GM19397 (cell line): ENCODE measurements around the gene LEPROT.

Experiments used
- ATAC-seq: cut with Tn5 transposase; IDR thresholded peaks from one replicate; pipeline ENCODE4 v1.9.1; 2021; ENCODE audit warnings: mild to moderate bottlenecking, moderate library complexity; ENCODE audit not compliant: unreplicated experiment

LEPROT gene

DNA sequence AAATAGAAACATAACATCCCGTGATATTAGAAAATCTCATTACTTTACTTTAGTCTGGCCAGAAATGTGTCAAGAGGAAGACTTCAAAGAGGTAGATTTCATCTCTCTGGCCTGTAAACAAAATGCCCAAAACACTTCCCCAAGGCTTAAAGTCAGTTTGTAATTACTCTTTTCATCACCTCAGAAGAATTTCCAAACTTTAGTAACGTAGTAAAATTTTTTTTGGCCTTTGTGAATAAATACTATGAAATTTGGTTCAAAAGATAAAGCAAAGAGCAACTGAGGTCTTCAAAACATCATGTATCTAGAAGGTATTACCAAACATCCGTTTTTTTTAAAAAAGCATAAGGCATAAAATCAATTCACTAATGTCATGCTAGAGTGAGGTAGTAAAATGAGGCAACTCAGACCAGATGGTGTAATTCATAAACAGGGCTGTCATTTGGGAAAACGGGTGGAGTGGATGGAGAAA is 51.4 kb downstream of the LEPROT start:
- no peak for ATAC-seq

DNA sequence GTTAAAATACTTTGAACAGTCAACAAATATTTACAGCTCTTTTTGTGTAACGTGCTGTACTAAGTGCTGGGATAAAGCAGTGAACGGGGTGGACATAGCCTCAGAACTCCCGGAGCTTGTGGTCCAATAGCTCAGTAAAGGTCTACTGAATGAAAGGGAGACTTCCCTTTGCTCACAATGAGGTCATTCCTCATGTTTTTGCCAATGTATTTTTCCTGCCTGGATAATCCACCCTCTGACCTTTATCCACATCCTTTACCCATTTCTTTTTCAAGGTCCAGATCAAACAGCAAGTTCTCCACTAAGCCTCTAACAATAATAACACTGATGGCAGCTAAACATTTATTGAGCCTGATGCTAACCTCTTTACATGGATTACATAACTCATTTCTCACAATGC is 55.9 kb downstream of the LEPROT start:
- no peak for ATAC-seq

DNA sequence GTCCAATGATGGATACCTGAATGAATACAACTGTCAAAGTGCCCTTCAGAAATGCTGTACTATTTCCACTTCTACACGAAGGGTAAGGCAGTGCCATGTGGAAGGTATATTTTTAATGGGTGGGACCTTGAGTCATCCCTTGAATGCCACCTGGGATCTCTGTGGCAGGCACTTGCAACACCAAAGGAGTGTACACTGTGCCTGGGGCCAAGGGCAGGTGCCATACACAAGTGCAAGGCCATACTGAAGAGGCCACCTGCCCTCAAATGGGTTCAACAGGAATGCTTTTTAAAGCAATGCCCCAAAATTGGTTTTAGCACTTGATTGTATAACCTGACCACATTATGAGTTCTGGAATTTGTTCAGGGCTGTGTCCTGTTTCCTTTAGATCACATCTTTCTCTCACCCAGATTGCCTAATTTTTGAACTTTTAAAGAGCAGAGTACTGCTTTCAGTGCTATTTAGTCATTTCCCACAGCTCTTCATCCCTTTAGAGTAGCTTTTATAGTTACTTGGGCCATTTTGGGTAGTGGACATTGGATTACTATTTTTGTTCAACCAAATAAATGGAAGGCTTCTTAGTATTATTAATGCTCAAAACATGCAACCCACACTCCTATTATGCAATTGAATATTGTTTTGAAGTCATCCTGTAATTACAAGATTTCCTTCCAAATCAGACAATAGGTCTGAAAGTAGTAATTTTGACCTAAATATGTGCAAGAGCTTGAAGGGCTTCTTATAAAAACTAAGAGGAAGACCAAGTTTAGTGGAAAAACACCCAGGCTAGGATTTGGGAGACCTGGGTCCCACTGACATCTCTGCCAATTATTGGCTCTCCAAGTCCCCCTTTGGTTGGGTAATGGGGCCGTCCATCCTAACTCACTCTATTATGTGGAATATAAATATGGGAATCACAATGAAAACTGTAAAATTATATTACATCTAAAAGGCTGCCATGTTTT is 57.2 kb downstream of the LEPROT start:
- no peak for ATAC-seq

DNA sequence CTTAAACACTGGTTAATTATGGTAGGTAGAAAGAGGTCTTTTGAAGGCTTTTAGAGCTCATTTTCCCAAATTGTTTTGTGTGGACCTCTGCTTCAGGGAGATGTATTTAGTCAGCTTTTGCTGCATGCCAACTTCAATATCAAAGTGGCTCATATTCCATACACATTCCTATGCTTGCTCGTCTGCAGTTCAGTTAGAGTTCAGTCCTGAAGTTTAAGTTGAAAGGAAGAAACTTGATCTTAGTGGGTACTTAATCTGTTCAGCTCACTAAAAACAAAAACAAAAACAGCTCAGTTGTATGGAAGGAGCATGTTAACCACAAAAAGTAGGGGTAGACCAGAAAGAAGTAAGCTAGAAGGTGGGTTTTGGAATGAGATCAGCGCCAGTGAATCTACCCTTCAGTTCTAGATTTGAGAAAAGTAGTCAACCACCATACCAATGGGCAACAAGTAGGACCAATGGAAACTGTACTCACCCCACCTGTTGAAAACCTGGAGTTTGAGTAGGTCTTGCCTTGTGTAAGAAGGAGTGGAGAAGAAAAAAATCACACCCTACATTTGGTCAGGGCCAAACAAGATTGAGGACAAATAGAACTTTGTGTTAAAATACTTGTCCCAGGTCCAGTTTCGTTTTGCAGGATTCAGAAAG is 58.0 kb downstream of the LEPROT start:
- no peak for ATAC-seq

DNA sequence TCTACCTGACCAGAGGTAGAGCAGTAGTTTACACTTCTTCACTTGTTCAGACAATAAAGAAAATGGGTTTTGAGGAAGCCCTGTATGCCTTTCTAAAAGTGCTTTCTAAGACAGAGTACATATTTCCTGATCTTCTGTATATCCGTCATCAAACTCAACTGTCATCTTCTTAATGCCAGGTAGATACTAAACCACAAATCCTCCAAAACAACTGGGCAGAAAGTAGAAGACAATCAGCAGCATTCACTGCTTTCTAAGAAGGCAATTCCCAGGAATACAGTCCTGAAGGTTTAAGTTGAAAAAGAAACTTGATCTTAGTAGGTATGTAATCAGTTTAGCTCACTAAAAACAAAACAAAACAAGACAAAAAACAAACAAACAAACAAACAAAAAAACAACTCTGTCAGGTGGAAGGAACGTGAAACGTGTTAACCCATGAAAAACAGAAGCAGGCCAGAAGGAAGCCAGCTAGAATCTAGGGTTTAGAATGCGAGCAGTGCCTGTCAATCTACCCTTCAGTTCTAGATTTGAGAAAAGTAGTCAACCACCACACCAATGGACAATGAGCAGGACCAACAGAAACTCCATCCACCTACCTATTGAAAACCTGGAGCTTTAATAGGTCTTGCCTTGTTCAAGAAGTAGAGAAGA is 59.2 kb downstream of the LEPROT start:
- no peak for ATAC-seq

- no peak for ATAC-seq
These were observed 60.4 kb downstream of the LEPROT start for GRCh38 chr1:65480684-65481405.

DNA sequence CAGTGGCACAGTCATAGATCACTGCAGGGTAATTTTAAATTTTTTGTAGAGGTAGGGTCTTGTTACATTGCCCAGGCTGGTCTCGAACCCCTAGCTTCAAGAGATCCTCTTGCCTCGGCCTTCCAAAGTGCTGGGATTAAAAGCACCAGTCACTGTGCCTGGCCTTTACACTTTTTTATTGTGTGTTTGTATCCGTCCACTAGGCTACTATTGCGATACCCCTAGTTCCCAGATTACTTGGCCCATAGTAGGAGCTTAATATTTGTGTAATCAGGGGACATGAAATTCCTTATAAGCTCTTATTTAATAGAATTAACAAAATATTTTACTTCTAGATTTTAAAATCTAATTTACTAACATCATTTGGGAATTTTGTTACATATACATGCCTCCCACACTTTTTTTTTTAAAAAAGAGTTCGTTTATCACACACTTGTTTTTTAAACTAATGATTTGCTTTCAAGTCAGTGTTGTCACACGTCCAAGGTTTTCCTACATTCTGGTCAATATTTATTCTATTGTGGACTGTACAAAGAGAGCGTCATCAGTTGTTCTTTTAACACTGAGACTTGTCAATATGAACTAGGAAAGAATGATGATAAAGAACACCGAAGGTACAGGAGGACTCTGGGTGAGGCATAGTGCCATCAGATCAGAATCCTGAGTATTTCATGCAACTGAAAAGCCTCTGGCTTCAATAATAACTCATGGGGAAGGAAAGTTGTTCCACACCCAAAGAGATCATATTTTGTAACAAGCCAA is 63.7 kb downstream of the LEPROT start:
- no peak for ATAC-seq
